ENCODE results near the gene GOLGA8H. TPM values are rescaled to one million over a fixed set of nuclear protein-coding genes. Genes with fewer than 3 reads are reported as not detected.
"Not testable (repeated sequence)": the region's sequence is repeated elsewhere in the genome, so short reads cannot be mapped to it uniquely, and the experiment has no call there.

Gene GOLGA8H
- total RNA-seq, 1 experiment from 2014 or later = not detected

DNA sequence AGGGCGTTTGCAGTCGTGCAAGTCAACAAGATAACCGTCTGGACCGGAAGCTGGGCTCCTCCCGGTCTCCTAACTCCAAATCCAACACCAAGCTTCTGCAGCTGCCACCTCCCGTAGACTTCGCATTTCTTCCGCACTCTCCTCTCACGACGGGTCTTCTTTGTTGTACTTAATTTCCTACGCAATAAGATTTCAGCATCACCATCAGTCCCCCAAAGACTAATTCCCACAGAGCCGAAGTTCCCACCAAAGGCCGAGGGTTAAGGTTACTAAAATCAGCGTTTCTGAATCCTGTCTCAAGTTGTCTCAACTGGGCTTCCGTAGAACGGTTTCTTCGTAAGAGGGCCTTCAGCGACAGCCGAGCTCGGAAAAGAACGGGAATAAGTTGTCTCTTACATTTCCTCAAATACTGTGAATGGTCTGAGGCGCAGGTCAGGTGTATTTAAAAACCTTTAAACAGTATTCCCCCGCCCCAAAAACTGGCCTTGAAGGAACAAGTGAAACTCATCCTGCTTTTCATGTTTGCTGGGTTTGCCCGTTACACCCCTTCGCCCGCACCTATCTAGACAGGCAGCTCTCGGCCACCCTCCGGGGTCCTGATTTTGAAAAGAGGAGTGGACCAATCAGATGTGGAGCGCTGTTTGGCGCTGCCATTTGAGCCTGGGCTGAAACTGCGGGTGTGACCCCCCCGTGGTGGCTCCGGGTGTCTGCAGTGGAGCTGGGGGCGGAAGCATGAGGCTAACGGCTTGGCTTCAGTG, 21.8 kb downstream of the GOLGA8H start, which contains the start of gene ARHGAP11B:
TSS of gene ARHGAP11B (plus strand) at position 693 of the 758 bp plus-strand sequence.
- Histone ChIP-seq H3K4me2 (ENCODE audit: low read depth, low read length, poor library complexity, severe bottlenecking) (peak within 1 kb of the TSS; percentile 85), H3K9ac (ENCODE audit: low read length) (peak within 1 kb of the TSS; percentile 90)

DNA sequence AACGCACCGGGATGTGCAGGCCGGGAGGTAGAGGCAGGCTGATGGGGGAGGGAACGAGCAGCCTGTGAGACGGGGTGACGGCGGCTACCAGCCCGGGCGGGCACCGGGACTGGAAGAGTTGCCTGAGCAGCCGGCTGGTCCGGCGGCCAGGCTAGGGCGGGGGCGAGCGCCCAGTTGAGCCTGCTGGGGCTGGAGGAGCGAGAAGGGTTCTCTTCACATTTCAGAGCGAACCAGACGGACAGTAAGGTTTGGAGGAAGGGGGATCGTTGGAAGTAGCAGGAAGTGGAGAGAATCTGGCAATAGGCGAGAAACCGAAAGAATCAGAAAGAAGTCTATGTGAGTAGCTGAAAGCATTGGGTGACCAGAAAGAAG, 22.4 kb downstream of the GOLGA8H start:
- peaks cover 20% of the 10 kb centered on the region for H3K4me1 ChIP-seq (ENCODE audit: low read length)
- not testable (repeated sequence) for H2AFZ ChIP-seq (ENCODE audit: low read length); H4K20me1 ChIP-seq (ENCODE audit: insufficient read depth, low read depth, low read length); H3K36me3 ChIP-seq (ENCODE audit: insufficient read depth, low read length); H3K9me3 ChIP-seq (ENCODE audit: low read length); H3K27me3 ChIP-seq (ENCODE audit: low read length); H3K9me2 ChIP-seq (replicated peaks; ENCODE audit: insufficient read depth, low read length)
- H3K4me2 ChIP-seq (ENCODE audit: low read depth, low read length, poor library complexity, severe bottlenecking) = peak overlapping the region; percentile 85
- H3K4me3 ChIP-seq (ENCODE audit: low read length) = peak overlapping the region; percentile 90
- H3K9ac ChIP-seq (ENCODE audit: low read length) = peak overlapping the region; percentile 90
- H3K79me2 ChIP-seq (ENCODE audit: low read length) = peaks cover 44% of the 10 kb centered on the region
- DNase-seq = peak; percentile 47
- H3K27ac ChIP-seq (ENCODE audit: low read length) = peak overlapping the region; percentile 86

More for the DNA sequence above, 21.8 kb downstream of the GOLGA8H start, which contains the start of gene ARHGAP11B:
- Histone ChIP-seq H3K4me3 (ENCODE audit: low read length) (peak within 1 kb of the TSS; percentile 90), H3K79me2 (ENCODE audit: low read length) (peaks cover 44% of the 10 kb centered on the region), H3K27ac (ENCODE audit: low read length) (peak within 1 kb of the TSS; percentile 86), H2AFZ (ENCODE audit: low read length) (0 out of 2 replicates have a peak within 1 kb of the TSS, but pooled peaks have one; percentile 16), H3K4me1 (ENCODE audit: low read length) (peaks cover 20% of the 10 kb centered on the region)
- not testable (repeated sequence) for H3K9me2 ChIP-seq (replicated peaks; ENCODE audit: insufficient read depth, low read length); H3K27me3 ChIP-seq (ENCODE audit: low read length); H3K9me3 ChIP-seq (ENCODE audit: low read length); H4K20me1 ChIP-seq (ENCODE audit: insufficient read depth, low read depth, low read length); H3K36me3 ChIP-seq (ENCODE audit: insufficient read depth, low read length)
- peak; percentile 99 for DNase-seq

DNA sequence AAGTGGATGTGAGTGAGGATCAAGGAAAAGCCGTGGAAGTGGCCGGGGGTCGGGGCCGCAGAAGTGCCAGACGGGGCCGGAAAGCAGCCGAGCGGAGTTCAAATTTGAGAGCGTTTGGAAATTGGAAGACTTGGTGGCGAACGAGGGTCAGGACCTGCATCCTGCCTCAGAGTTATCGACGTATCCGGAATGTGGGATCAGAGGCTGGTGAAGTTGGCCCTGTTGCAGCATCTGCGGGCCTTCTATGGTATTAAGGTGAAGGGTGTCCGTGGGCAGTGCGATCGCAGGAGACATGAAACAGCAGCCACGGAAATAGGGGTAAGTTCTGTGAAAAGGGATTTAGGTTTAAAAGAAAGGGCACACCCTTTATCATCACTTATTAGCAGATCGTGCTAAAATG, 22.8 kb downstream of the GOLGA8H start:
- Histone ChIP-seq H3K4me2 (ENCODE audit: low read depth, low read length, poor library complexity, severe bottlenecking) (peak overlapping the region; percentile 85), H3K4me1 (ENCODE audit: low read length) (peaks cover 20% of the 10 kb centered on the region), H3K27ac (ENCODE audit: low read length) (peak overlapping the region; percentile 86), H3K9ac (ENCODE audit: low read length) (peak overlapping the region; percentile 90), H3K4me3 (ENCODE audit: low read length) (peak overlapping the region; percentile 90), H3K79me2 (ENCODE audit: low read length) (peaks cover 47% of the 10 kb centered on the region)
- H4K20me1 ChIP-seq (ENCODE audit: insufficient read depth, low read depth, low read length); H3K36me3 ChIP-seq (ENCODE audit: insufficient read depth, low read length); DNase-seq; H3K27me3 ChIP-seq (ENCODE audit: low read length); H2AFZ ChIP-seq (ENCODE audit: low read length); H3K9me3 ChIP-seq (ENCODE audit: low read length); H3K9me2 ChIP-seq (replicated peaks; ENCODE audit: insufficient read depth, low read length): not testable (repeated sequence)

DNA sequence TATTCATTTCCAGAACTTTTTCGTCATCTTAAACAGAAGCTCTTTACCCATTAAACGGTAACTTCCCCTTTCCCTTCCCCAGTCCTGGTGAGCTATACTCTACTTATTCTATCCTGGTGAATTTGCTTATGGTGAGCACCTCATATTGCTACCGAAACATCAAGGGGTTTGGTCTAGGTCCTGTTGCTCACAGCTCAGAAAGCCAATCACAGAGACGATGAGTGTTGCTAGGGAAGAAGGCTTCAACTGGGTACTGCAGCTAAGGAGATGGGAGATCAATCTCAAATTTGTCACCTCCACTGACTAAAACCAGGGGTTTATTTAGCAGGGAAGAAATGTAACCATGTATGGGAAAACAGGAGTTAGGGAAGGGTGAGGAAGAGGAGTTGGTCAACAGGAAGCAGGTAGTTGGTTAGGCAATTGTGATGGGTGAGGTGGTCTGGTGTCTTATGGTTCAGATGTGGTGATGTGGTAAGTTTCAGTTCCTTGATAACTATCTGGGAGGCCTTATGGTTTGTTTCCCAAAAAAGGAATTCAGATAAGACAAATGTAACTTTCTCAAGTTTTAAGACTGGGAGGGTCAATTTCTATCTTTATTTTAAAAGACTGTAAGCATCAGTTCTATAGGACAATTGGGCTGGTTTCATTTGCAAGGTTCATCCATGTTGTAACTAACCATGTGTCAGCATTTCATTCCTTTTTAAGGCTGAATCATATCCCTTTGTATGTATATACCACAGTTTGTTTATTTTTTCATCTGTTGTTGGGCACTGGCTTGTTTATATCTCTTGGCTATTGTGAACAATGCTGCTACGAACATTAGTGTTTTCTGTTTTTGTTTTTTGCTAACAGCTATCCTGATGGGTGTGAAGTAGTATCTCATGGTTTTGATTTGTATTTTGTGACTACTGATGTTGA, 46.4 kb downstream of the GOLGA8H start:
- peaks cover 69% of the 10 kb centered on the region for H3K79me2 ChIP-seq (ENCODE audit: low read length)
- no peak overlapping the region for H3K4me3 ChIP-seq (ENCODE audit: low read length)
- H3K9me2 ChIP-seq (replicated peaks; ENCODE audit: insufficient read depth, low read length) = no peaks in the 10 kb centered on the region
- H3K9me3 ChIP-seq (ENCODE audit: low read length) = no peaks in the 10 kb centered on the region
- peaks cover 4% of the 10 kb centered on the region for H3K4me1 ChIP-seq (ENCODE audit: low read length)
- H3K4me2 ChIP-seq (ENCODE audit: low read depth, low read length, poor library complexity, severe bottlenecking) = no peak overlapping the region
- H3K27me3 ChIP-seq (ENCODE audit: low read length) = no peaks in the 10 kb centered on the region
- H3K27ac ChIP-seq (ENCODE audit: low read length) = no peak overlapping the region
- no peaks in the 10 kb centered on the region for H4K20me1 ChIP-seq (ENCODE audit: insufficient read depth, low read depth, low read length)
- DNase-seq = no peak
- peaks cover 35% of the 10 kb centered on the region for H3K36me3 ChIP-seq (ENCODE audit: insufficient read depth, low read length)
- H2AFZ ChIP-seq (ENCODE audit: low read length) = no peak overlapping the region
- H3K9ac ChIP-seq (ENCODE audit: low read length) = no peak overlapping the region

DNA sequence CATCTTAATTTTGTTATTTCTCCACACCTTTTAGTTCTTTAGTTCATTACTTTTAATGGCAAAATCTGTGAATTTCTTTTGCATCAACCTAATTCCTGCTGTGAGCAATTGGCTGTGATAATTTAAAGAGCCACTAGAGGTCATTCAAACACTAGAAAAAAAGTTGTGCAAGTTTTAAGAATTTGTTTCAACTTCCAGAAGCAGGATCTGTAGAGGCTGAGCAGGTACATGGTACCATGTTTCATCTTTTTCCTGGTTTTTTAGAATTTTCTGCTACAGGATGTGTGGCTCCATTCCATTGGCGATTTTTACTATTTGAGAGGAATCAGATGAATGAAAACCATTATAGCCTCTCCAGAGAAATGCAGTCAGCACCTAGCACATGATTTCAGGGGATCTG, 57.3 kb downstream of the GOLGA8H start:
- DNase-seq = peak; percentile 61
- peaks cover 32% of the 10 kb centered on the region; the same call in 1 of the 2 replicates for H3K36me3 ChIP-seq (ENCODE audit: insufficient read depth, low read length)
- H3K9me3 ChIP-seq (ENCODE audit: low read length); H2AFZ ChIP-seq (ENCODE audit: low read length); H4K20me1 ChIP-seq (ENCODE audit: insufficient read depth, low read depth, low read length); H3K27ac ChIP-seq (ENCODE audit: low read length); H3K9me2 ChIP-seq (replicated peaks; ENCODE audit: insufficient read depth, low read length); H3K4me2 ChIP-seq (ENCODE audit: low read depth, low read length, poor library complexity, severe bottlenecking); H3K9ac ChIP-seq (ENCODE audit: low read length); H3K4me3 ChIP-seq (ENCODE audit: low read length); H3K27me3 ChIP-seq (ENCODE audit: low read length); H3K4me1 ChIP-seq (ENCODE audit: low read length): not testable (repeated sequence)
- peaks cover 57% of the 10 kb centered on the region for H3K79me2 ChIP-seq (ENCODE audit: low read length)

Small RNA genes lying within 50 kb of the gene (small RNA-seq; reads per million reads assigned to genes)
- gene RF00096 = 0.36 reads per million
- not detected for gene RN7SL628P
- gene RN7SL796P = not detected

Other genes with a start within 250 kb of the GOLGA8H start
- not detected in 2 replicates for gene CHRFAM7A, start 210.5 kb upstream of the GOLGA8H start, total RNA-seq (2014; rRNA removed; shearing (Covaris generic); ENCODE audit: low replicate concordance)
- gene GOLGA8R, start 189.8 kb upstream of the GOLGA8H start, total RNA-seq (2014; rRNA removed; shearing (Covaris generic); ENCODE audit: low replicate concordance) = 0.07 TPM in 1 of 2 replicates, not detected in the other
- gene GOLGA8Q, start 52.0 kb upstream of the GOLGA8H start, total RNA-seq (2014; rRNA removed; shearing (Covaris generic); ENCODE audit: low replicate concordance) = not detected in 2 replicates